Measurements from ENCODE around the gene THOC1.

DNA sequence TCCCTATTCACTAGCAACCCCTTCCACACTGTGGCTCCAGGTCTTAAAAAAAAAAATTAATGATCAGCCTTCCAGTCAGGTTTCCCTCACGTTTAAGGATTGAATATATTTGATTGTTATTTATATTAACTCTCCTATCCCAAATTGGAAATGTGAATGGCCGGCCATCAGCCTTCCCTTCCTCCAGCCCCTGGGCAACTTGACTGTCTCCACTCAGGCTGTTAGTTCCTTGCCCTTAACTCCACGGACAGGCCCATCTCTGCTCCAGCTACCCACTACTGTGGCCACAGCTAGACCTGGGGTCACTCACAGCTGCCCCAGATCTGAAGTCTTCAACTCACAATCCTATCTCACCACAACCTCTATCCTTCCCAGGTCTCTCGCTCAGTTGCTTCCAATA lies 39.9 kb downstream of the THOC1 start:
- TF ChIP-seq EP300 (IDR thresholded peaks at IDR 0.05; ENCODE audit: borderline replicate concordance) (no peak), CREB1 (IDR thresholded peaks at IDR 0.05; ENCODE audit: low read depth) (no peak), FOXM1 (IDR thresholded peaks at IDR 0.05; ENCODE audit: borderline replicate concordance, low read depth) (no peak)
